Sciatic nerve (tissue), 2 donors: ENCODE measurements around the gene PANK2. TPM values are rescaled to one million over a fixed set of nuclear protein-coding genes. Genes with fewer than 3 reads are reported as not detected.
"Not testable (repeated sequence)": the region's sequence is repeated elsewhere in the genome, so short reads cannot be mapped to it uniquely, and the experiment has no call there.

Experiments
- ATAC-seq: fragments of 200-7000 bp; cut with Tn5 transposase; one replicate; pipeline ENCODE4 v1.9.1; 2020; ENCODE audit warnings: mild to moderate bottlenecking, moderate library complexity
- DNase-seq: peaks from one replicate; pipeline ENCODE4 v3.0.0-alpha.2; 2020; ENCODE audit warnings: low spot score
- intact Hi-C: fragments of 100-400 bp; cut with DNase I; formaldehyde crosslinking; loops from one replicate; pipeline ENCODE4 v1.14.2; 2022
- total RNA-seq: library from RNA; stranded (reverse); fragmentation: NEBNext Ultra II Directional; extraction: Animal tissue kit (Norgen Biotek cat#: 25700); gene quantifications from one replicate; pipeline ENCODE4 v1.2.1, GENCODE V29; 2021
- donor health status: DM: no; HTN: no; CAD: no.
- donor health status: DM: no; HTN: no; CAD: no.

Gene PANK2
- total RNA-seq = 48.5 TPM

- intact Hi-C loops = no loop called here
These were observed at the start of gene PANK2 for GRCh38 chr20:3888622-3889488. TSS of gene PANK2 (plus strand) at chr20:3889387.

DNA sequence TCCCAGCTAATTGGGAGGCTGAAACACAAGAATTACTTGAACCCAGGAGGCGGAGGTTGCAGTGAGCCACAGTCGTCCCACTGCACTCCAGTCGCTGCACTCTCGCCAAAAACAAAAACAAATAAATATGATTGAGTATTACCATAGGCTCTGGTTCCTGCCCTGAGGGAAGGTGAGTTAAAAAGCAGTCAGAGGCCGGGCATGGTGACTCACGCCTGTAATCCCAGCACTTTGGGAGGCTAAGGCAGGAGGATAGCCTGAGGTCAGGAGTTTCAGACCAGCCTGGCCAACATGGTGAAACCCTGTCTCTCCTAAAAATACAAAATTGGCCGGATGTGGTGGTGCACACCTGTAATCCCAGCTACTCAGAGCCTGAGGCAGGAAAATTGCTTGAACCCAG, 49.0 kb upstream of the PANK2 start:
- ATAC-seq, intact Hi-C loops, DNase-seq: not testable (repeated sequence)

More at GRCh38 chr20:3888622-3889488, at the start of gene PANK2:
- ATAC-seq (peak; percentile 98), DNase-seq (peak; percentile 100)

DNA sequence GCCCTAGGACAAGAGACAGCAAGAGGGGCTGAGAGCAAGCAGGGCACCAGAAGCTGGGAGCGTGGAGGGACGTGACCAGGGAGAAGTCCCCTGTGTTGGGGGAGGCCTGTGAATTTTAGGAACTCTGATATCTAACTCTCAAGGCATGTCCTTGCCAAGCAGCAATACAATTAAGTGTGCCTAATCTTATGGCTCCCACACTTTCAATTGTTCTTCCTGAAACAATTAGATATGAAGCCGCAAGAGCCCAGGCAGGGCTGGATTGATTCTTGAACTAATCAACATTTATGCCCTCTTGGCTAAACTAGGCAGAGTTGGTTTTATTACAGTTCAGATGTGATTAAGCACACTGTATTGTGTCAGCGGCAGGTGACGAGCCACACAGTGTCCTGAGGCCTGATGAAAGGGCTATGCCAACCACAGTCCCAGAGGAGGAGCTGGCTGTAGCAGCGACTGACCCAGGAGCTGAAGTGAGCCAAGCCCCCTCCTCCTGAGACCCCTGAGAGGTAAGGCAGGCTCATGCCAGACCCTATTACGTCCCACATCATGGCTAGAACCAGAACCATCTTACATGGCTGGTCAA, 46.7 kb upstream of the PANK2 start:
- no peak for ATAC-seq
- intact Hi-C loops = no loop called here
- DNase-seq = no peak

GRCh38 chr20:3843490-3843889, 45.7 kb upstream of the PANK2 start:
- DNase-seq (no peak), ATAC-seq (no peak)
- intact Hi-C loops = no loop called here

- DNase-seq, intact Hi-C loops, ATAC-seq: not testable (repeated sequence)
These were observed 45.1 kb upstream of the PANK2 start for GRCh38 chr20:3843990-3844619.

DNA sequence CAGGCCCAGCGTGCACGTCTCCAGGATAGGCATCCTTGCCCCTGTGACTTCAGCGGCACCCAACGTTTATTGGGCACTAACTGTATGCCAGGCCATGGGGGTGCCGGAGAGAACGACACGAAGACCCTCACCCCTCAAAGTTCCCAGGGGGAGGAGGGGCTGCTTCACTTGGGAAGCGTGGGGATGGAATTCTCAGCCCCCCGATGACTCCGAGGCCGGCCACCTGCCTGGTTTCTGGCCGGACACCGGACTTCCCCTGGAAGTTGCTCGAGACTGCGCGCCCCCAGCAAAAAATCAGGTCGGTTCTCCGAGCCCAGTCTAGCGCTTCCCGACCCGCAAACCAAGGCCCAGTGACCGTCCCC, 42.8 kb upstream of the PANK2 start:
- DNase-seq (no peak), ATAC-seq (no peak)
- intact Hi-C loops = no loop called here

DNA sequence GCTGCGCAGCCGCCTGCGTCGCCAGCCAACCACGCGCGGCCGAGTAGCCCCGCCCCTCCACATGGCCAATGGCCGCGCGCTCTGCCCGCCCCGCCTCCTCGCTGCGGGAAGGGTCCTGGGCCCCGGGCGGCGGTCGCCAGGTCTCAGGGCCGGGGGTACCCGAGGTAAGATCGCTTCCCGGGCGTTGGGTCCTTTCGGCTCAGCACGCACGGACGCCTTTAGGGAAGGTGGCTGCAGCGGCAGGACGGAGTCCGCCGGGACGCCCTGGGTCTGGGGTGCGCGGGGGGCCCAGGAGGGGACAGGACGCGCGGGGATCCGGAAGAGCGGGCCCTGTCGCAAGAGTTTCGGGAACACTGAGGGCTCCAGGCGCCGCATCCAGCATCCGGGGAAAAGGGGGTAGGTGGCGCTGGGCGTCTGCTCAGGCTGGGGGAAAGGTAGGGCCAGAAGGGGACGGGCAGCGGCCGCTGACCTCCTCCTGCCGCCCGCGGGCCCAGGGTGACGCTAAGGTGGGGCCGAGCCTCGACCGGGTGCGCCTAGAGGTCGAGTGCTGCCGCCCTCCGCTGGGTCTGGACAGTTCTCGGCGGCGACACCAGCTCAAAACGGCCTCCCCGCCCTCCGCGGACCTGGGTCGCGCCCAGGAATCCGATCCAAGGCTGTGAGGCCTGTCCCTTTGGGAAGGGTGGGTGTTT, 42.3 kb upstream of the PANK2 start, which contains the start of gene MAVS:
TSS of gene MAVS (plus strand) at position 95 of the 689 bp plus-strand sequence. CDS start 7,791 bp downstream, outside the sequence.
- intact Hi-C loops = no loop called here
- peak; percentile 99 for ATAC-seq
- peak; percentile 94 for DNase-seq

- intact Hi-C loops = no loop called here
- DNase-seq (no peak), ATAC-seq (no peak)
These were observed 41.7 kb upstream of the PANK2 start for GRCh38 chr20:3847429-3847940.

- ATAC-seq = no peak
These were observed 40.6 kb upstream of the PANK2 start for GRCh38 chr20:3848565-3848964.

DNA sequence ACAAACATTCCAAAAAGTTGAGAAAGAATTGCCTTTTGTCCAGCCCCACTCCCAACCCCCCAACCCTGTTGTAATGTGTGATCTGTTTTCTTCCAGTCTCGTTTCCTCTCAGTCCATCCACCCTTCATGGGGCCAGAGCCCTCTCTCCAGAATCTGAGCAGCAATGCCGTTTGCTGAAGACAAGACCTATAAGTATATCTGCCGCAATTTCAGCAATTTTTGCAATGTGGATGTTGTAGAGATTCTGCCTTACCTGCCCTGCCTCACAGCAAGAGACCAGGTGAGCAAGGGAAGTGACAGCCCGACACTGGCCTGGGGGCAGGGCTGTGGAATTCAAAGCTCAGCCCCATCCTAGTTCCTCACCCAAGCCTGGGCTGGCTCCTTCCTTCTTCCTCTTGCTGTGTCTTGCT, 34.7 kb upstream of the PANK2 start:
- ATAC-seq (peak; percentile 44), DNase-seq (no peak)
- intact Hi-C loops = no loop called here

More at GRCh38 chr20:3848565-3848964, 40.6 kb upstream of the PANK2 start:
- intact Hi-C loops = no loop called here
- DNase-seq = no peak

GRCh38 chr20:3857405-3857804, 31.8 kb upstream of the PANK2 start:
- intact Hi-C loops = no loop called here
- DNase-seq (no peak), ATAC-seq (no peak)

DNA sequence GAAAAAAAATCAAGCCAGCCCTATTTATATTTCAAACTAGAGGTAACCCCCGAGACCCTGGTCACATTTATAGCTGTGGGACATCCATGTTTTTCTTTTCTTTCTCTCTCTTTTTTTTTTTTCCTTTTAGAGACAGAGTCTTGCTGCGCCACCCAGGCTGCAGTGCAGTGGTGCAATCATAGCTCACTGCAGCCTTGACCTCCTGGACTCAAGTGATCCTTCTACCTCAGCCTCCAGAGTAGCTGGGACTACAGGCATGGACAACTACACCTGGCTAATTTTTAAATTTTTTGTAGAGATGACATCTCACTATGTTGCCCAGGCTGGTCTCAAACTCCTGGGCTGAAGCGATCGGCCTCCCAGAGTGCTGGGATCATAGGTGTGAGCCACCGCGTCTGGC, 30.5 kb upstream of the PANK2 start:
- intact Hi-C loops = no loop called here
- DNase-seq (no peak), ATAC-seq (no peak)

DNA sequence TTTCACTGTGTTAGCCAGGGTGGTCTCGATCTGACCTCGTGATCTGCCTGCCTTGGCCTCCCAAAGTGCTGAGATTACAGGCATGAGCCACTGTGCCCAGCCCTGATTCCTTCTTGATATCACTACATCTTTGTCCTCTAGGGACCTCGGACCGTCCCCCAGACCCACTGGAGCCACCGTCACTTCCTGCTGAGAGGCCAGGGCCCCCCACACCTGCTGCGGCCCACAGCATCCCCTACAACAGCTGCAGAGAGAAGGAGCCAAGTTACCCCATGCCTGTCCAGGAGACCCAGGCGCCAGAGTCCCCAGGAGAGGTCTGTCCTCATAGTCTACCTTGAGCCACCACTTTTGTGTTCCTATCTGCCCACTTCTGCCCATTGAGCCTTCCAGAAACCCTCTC, 28.0 kb upstream of the PANK2 start:
- intact Hi-C loops = no loop called here
- DNase-seq (no peak), ATAC-seq (no peak)

GRCh38 chr20:3862333-3862732, 26.9 kb upstream of the PANK2 start:
- no peak for DNase-seq
- no peak for ATAC-seq
- intact Hi-C loops = no loop called here

DNA sequence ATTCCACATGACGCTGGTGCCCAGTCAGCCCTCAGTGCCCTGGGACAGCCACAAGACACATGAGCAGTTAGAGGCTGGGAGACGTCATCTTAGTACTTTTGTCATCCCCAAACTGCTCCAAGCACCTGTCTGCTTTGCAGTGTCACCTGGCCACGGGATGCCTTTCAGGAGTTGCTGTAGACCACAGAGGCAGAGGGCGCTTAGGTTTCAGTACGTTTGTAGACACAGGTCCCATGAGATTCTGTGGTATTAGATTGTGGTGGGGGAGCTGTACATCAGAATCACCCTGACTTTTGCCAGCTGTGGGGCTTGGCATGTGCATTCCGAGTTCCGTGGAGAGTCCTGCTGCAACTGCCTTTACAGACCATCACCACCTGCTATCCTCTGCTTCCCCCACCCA, 25.9 kb upstream of the PANK2 start:
- intact Hi-C loops = no loop called here
- ATAC-seq (no peak), DNase-seq (no peak)

DNA sequence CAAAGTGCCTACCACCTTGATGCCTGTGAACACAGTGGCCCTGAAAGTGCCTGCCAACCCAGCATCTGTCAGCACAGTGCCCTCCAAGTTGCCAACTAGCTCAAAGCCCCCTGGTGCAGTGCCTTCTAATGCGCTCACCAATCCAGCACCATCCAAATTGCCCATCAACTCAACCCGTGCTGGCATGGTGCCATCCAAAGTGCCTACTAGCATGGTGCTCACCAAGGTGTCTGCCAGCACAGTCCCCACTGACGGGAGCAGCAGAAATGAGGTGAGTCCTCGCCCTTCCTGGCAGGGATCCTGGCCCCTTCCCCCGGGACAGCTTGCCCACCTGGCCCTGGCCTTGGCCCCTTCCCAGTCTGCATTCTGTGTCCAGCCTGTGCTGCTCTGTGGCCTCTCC, 24.7 kb upstream of the PANK2 start:
- DNase-seq (peak; percentile 62), ATAC-seq (no peak)
- intact Hi-C loops = no loop called here

DNA sequence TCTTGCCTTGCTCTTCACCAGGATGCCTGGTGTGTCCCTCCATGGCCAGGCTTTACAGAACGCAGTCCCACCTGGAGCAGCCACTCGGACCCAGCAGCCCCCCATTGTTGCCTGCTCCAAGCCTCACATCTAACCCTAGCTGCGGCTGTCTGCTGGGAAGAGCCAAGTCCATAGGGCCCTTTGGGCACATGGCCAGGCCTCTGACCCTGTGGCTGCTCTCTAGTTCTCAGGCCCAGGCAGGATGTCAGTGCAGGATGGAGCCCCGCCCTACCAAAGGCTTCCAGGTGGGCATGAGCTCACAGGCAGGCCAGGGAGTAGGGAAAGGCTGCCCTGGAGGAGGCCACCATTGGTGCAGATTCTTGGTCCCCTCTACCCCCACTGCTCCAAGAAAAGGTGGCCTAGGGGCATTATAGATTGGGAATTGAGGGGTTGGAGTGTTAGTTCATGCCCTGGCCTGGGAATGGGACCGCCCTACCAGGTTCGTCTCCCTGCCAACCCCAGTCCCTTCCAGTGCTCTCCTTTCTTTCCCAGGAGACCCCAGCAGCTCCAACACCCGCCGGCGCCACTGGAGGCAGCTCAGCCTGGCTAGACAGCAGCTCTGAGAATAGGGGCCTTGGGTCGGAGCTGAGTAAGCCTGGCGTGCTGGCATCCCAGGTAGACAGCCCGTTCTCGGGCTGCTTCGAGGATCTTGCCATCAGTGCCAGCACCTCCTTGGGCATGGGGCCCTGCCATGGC, 23.9 kb upstream of the PANK2 start:
- intact Hi-C loops = no loop called here
- ATAC-seq (peak; percentile 9), DNase-seq (no peak)

DNA sequence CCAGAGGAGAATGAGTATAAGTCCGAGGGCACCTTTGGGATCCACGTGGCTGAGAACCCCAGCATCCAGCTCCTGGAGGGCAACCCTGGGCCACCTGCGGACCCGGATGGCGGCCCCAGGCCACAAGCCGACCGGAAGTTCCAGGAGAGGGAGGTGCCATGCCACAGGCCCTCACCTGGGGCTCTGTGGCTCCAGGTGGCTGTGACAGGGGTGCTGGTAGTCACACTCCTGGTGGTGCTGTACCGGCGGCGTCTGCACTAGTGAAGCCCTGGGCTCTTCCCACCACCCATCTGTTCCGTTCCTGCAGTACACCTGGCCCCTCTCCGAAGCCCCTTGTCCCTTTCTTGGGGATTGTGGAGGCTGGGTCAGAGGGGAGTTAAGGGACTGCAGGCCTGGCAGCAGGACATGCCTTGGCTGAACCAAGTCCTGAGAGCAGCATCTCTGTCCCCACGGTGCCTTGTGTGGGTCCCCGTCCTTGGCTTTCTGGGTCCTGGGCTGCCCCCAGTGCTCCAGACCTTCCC, 23.2 kb upstream of the PANK2 start:
- ATAC-seq (no peak), DNase-seq (no peak)
- intact Hi-C loops = no loop called here
